ENCODE results near the gene TPSD1.
"Not testable (repeated sequence)": the region's sequence is repeated elsewhere in the genome, so short reads cannot be mapped to it uniquely, and the experiment has no call there.

Gene TPSD1

DNA sequence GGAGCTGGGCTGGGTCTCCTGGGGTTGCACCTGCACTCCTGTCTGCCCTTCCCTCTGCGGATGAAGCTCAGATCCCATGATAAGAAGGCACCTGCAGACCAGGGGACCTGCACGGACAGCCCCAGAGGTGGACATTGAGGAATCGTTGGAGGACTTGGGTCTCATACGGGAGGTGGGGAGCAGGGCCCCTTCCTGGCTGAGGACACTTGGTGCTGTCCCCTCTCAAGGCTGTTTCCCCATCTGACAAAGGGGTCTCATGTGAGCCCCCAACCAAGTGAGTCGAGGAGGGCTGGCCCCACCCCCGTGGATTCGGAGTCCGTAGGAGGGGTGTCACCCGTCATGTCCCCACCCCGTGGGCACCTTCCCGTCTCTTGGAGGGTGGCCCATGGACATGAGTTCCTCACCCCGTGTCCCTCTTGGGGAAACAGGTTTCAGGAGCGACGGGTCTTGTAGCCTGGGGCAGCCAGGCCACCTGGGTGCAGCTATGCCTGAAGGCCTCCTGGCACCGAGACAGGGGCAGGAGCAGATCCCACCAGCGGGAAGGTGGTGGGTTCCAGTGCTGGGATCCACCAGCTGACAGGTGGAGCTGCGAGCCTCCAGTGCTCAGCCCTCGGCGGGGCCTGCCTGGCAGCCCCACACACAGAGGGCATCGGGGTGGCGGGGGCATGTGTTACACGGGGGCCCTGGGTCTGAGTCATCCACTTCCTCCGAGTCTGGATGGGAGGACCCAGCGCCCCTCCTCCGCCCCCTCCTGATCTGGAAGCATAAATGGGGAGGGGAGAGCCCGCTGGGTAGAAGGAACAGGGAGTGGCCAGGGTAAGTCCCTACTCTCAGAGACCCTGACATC lies at the start of gene TPSD1:
Gene TPSD1, plus strand, starts transcription at position 794 of the 847 bp plus-strand sequence. CDS start 212 bp downstream, outside the sequence.
- not testable (repeated sequence) for DNase-seq

DNA sequence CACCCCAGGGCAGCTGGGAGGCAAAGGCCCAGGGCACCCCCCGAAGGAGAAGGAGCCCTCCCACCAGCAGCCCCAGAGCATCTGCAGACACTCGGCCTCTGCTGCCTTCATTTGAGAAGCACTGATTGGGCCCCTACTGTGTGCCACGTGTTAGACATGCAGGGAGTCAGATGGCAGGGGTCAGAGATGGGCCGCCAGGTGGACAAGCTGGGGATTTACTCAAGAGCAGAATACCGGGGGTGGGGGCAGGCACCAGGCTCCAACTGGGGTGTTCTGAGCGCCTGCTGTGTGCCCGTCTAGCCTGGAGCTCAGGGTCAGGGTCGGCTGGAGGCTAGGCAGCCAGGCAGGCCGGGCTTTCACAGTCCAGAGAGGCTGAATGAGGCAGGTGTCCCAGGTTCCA lies 49.5 kb upstream of the TPSD1 start:
- DNase-seq, result no peak

DNA sequence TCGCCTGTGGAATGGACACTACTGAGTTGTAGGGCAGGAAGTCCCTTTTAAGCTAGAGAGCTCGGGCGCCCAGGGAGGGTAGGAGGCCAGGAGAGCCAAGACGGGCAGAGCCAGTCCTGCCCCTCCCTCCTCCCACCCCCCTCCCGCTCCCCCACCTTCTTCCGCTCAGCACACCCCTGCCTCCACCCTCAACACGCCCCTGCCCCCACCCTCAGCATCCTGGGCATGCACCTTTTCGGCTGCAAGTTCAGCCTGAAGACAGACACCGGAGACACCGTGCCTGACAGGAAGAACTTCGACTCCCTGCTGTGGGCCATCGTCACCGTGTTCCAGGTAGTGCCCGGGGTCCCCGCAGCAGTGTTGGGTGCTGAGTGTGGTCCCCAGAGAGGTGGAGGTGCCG lies 49.1 kb upstream of the TPSD1 start:
- DNase-seq, result no peak

DNA sequence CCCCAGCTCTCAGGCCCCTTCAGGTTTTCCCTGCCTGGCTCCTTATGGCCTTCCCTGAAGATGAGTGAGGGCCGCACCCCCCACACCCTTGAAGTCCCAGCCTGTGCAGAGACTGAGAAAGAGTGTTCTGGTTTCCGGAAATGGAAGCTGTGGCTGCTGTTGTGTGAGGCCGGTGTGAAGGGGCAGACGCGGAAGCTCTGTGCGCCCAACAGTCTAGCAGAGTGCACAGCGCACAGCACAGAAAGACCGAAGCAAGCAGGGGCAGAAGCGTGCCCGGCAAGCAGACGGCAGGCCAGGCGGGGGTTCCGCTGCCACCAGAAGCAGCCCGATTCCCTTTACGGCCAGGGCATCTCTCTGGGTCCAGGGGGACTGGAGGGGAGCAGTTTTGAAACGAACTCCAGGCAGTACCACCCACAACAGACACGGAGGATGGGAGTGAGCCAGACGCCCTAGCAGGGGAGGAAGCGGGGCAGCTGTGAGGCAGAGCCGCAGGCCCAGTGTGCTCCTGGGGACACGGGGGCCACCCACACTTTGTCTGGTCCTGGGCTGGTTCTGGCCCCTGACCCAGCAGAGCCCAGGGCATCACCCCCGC lies 47.5 kb upstream of the TPSD1 start:
- DNase-seq, result no peak

DNA sequence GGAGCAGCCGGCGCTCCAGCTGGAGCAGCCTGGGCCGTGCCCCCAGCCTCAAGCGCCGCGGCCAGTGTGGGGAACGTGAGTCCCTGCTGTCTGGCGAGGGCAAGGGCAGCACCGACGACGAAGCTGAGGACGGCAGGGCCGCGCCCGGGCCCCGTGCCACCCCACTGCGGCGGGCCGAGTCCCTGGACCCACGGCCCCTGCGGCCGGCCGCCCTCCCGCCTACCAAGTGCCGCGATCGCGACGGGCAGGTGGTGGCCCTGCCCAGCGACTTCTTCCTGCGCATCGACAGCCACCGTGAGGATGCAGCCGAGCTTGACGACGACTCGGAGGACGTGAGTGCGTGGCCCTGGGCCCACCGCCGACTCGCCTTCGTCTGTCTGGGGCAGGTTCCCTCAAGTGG lies 46.8 kb upstream of the TPSD1 start:
- no peak for DNase-seq

DNA sequence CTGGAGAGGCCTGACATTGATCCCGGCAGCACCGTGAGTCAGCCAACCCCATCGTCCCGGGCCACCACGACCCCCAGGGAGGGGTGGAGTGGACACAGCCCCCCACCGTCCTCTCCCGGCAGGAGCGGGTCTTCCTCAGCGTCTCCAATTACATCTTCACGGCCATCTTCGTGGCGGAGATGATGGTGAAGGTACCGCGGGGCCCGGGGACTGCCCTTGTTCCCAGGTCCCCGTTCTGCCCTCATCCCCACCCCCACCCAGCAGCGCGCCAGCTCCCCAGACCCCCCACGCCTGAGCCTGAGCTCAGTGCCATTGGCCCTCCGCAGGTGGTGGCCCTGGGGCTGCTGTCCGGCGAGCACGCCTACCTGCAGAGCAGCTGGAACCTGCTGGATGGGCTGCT lies 45.4 kb upstream of the TPSD1 start:
- no peak for DNase-seq

DNA sequence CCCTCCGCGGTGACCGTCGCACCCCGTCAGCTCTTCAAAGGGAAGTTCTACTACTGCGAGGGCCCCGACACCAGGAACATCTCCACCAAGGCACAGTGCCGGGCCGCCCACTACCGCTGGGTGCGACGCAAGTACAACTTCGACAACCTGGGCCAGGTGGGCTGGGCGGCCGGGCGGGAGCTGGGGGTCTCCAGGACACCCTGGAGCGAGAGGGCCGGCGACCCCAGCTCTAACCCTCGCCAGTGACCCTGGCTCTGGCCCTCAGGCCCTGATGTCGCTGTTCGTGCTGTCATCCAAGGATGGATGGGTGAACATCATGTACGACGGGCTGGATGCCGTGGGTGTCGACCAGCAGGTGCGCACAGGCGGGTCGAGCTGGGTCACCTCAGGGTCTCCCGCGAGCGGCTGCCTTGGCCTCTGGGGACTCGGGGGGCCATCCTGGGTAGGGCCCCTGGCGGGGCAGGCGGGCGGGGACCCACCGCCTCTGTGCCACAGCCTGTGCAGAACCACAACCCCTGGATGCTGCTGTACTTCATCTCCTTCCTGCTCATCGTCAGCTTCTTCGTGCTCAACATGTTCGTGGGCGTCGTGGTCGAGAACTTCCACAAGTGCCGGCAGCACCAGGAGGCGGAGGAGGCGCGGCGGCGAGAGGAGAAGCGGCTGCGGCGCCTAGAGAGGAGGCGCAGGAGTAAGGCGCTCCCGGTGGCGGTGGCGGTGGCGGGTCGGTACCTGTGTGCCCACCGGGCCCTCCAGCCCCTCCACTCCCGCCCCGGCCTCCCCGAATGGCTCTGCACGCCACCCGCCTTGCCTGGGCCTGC lies 44.2 kb upstream of the TPSD1 start:
- DNase-seq, result peak in 16 of 56 donors; percentile 2 to 55 (median 22)

DNA sequence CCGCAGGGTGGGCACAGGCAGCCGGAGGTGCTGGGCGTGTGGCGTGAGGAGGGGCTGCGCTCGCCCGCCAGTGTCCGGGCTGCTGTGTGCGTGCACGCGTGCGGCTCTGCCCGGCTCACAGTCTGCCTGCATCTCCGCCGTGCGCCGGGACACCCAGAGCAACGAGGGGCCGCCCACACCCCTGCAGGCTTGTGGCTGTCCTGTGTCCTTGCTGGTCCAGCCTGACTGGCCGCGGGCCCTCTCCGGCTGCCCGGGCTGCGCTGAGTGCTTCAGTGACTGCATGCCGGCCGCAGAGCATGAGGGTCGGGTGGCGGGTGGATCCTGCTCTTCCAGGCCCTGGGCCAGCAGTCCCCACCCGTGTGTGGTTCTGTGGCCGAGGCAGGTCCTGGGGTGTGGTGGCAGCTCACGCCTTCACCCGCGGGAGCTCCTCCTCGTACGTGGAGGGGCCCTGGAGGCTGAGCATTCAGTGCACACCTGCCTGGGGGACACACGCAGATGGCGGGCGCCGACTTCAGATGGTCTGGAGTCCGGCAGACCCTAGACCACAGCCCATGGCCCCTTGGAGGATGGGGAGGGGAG lies 43.2 kb upstream of the TPSD1 start:
- DNase-seq, result no peak

DNA sequence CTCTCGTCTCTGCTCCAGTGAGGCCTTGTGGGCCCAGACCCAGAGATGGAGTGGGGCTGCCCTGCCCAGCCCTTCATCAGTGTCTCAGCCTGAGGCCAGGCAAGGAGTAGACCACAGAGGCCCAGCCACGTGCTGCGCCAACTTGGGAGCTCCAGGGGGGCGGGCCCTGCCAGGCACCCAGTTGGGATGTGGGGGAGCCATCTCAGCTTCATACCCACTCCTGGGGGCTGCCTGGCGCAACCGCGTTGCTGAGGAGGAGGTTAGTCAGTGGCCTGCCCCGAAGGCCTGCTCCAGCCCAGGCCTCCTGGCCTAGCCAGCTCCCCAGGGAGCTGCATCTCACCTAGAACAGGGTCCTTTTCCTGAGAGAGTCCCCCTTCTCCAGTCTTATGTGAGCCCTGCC lies 42.6 kb upstream of the TPSD1 start:
- no peak for DNase-seq

DNA sequence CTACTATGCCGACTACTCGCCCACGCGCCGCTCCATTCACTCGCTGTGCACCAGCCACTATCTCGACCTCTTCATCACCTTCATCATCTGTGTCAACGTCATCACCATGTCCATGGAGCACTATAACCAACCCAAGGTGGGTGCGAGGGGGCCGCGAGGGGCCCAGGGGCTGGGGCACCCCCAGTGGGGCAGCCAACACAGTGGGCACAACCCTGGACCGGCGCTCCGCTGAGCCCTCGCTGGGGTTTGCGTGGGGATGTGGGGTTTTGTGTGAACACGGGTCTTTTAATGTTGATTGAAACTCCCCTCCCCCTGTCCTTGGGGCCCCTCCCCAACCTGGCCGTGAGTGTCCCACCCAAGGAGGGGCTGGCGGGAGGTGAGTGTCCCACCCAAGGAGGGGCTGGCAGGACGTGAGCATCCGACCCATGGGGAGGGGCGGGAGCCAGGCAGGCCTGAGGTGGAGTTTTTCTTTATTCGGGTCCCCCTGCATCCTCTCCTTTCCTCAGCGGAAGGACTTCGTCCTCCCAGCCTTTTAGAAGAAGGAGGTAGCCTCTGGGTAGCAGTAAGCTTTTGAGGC lies 42.0 kb upstream of the TPSD1 start:
- DNase-seq, result no peak

DNA sequence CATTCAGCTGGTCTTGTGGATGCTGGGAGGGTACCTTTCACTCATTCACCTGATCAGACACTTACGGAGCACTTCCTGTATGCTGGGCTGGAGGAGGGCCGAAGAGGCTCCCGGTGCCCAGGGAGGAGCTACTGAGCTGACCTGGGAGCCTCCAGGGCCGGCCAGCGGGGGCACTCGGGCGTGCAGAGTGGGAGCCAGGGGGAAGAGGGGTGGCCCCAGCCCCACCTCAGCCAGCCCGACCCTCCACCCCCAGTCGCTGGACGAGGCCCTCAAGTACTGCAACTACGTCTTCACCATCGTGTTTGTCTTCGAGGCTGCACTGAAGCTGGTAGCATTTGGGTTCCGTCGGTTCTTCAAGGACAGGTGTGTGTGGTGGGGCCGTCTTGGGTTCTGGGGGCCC lies 41.1 kb upstream of the TPSD1 start:
- no peak for DNase-seq

DNA sequence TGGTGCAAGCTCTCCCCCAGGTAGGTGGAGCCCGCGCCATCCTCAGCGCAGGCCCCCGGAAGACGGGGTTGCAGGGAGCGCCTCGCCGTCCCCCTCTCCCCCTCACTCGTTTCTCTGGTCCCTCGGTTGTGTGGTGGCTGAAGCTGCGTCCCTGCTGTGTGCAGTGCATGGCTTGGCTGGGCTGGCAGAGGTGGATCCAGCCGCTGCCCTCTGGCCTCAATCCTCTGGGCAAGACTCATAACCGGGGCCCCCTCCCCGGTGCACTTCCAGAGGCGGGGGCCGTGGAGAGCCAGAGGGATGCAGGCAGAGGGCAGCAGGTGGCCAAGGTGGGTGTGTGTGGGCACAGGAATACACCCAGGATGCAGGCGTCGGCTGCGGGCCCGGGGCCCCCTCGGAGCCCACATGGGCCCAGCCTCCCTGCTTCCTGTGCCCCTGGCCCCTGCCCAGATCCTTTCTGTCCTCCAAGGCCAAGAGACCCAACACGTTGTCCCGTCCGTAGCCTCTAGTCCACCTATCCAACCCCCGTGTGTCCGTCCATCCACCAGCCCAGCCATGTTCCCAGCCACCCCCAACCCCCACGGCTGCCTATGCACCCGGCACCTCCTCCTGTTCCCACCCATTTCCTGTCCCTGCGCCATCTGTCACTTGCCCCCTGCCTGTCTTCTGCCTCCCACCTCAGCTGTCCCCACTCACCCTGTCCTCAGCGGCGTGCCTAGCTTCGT lies 40.1 kb upstream of the TPSD1 start:
- DNase-seq, result no peak

DNA sequence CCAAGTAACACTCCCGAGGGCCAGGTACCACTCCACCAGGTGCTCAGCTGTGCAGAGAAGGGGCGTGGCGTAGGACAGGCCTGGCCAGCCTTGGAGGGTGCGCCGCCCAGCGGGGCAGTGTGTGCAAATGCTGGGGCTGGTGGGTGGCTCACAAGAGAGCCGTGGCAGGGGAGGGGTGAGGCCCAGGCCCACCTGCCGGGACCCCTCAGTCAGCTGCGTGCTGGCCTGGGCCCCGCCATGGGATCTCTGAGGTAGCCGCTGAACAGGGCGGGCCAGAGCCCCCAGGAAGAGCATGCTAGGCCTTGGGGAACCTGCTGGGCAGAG lies 39.6 kb upstream of the TPSD1 start:
- no peak for DNase-seq

DNA sequence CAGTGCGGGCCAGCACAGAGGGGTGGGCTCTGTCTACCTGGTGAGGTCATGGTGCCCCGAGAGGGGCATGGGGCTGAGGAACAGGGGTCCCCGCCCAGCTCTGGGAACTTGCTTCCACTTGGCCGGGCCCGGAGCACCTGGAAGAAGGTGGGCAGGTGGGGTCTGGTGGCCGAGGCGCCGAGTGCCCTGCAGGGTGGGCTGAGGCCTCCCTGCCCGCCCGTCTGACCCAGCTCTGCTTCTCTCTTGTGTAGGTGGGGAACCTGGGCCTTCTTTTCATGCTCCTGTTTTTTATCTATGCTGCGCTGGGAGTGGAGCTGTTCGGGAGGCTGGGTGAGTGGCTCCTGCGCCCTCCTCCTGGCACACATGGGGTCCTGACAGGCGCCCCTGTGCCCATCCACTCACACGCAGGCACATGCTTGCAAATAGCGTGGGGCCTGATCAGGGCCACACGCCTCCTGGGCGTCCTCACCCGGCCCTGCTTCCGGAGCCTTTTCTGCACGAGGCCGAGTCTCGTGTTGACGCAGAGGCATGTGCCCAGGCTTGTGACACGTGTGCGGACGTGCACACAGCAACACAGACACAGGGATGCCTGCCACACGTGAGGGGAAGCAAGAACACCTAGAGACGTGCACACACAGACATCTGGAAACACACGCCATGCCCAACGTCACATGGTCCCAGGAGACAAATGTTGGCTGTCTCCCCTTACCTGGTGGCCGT lies 39.0 kb upstream of the TPSD1 start:
- no peak for DNase-seq

DNA sequence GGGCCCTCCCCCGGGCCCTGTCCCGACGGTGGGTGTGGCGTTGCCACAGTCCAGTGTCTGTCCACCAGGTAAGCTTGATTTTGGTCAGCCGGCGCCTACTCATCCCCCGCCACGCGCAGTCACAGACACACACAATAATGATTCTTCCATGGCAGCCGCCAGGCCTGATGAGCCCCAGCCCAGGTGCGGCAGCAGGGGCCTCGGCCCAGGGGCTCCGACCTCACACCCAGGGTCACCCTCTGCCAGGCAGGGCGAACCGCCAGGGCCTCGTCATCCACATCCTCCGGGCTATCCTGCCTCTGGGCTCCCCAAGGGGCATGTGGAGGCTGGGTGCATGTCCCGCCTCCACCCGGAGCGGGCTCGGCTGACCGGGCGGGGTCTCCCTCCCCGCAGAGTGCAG lies 38.3 kb upstream of the TPSD1 start:
- DNase-seq, result no peak

DNA sequence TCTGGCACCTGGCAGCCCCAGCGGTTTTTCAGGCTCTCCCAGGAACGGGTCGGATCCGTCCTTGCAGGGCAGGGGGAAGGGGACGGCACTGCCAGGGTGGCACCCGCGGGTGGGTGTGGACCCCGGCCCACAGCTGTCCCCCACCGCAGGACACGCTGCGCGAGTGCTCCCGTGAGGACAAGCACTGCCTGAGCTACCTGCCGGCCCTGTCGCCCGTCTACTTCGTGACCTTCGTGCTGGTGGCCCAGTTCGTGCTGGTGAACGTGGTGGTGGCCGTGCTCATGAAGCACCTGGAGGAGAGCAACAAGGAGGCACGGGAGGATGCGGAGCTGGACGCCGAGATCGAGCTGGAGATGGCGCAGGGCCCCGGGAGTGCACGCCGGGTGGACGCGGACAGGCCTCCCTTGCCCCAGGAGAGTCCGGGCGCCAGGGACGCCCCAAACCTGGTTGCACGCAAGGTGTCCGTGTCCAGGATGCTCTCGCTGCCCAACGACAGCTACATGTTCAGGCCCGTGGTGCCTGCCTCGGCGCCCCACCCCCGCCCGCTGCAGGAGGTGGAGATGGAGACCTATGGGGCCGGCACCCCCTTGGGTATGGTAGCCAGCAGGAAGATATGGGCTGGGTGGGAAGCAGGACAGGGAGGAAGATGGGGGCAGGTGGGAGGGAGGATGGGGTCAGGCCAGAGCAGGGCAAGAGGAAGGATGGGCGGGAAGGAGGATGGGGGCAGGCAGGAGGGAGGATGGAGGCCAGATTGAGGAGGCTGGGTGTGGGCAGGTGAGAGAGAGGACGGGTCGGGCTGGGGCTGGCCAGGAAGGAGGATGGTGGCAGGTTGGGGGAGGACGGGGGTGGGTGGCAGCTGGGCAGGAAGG lies 37.6 kb upstream of the TPSD1 start:
- DNase-seq, result no peak

DNA sequence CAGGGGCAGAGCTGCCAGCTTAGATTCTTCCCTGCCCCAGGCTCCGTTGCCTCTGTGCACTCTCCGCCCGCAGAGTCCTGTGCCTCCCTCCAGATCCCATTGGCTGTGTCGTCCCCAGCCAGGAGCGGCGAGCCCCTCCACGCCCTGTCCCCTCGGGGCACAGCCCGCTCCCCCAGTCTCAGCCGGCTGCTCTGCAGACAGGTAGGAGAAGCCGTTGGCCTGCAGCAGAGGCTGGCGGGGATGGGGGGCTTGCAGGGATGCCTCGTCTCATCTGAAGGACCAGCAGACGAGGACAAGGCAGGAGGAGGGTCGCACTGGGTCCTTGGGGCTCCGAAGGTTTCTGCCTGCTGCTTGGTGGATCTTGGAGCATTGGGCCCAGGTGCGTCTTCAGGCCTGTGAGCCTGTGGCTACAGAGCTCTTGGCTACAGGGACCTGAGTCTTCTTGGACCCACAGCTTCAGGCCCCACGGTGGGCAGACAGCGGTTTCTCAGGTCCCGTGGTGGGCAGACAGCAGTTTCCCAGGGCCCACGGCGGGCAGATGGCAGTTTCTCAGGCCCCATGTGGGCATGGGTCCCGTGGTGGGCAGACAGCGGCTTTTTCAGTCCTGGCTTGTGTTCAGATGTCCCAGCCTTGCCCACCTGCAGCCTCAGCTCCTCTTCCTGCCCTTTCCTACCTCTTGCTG lies 36.8 kb upstream of the TPSD1 start:
- no peak for DNase-seq

DNA sequence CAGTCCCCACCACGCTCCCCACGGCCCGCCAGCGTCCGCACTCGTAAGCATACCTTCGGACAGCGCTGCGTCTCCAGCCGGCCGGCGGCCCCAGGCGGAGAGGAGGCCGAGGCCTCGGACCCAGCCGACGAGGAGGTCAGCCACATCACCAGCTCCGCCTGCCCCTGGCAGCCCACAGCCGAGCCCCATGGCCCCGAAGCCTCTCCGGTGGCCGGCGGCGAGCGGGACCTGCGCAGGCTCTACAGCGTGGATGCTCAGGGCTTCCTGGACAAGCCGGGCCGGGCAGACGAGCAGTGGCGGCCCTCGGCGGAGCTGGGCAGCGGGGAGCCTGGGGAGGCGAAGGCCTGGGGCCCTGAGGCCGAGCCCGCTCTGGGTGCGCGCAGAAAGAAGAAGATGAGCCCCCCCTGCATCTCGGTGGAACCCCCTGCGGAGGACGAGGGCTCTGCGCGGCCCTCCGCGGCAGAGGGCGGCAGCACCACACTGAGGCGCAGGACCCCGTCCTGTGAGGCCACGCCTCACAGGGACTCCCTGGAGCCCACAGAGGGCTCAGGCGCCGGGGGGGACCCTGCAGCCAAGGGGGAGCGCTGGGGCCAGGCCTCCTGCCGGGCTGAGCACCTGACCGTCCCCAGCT lies 35.7 kb upstream of the TPSD1 start:
- DNase-seq, result no peak
